Stimulated activated CD8-positive, alpha-beta memory T cell treated with anti-CD3 and anti-CD28 coated beads, Interleukin-12 subunit alpha, Interleukin-12 subunit beta, amount 100 ng/mL, for 1 hour (primary cell): ENCODE results near the gene ABCF2.

Experiments used
- DNase-seq: peaks from one replicate; pipeline ENCODE4 v3.0.0-alpha.2; 2020; ENCODE audit warnings: low read depth

ABCF2 gene

DNA sequence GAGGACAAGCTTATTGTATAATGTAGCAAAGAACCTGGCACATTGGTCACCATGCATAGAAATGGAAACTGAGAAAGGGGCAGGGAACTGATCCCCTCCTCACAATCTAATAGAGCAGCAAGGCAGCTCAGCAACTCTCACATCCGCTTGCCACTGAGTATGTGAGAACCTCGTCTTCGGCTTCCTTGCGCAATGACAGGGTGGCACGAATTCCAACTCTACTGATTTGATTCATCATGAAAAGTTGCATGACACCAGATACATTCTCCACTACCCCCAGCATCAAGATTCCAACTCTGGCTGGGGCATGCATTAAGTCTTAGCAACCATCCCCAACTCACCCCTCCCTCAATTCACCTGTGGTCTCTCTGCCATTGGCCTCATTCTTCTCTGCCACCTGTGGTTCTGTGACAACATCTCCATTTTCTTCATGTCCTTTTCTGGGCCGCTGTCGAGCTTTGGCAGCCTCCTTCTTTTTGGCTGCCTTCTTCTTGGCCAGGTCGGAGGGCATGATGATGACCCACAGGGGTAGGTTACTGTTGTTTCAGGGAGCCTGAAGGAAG, 976 bp downstream of the ABCF2 start:
- no peak for DNase-seq

DNA sequence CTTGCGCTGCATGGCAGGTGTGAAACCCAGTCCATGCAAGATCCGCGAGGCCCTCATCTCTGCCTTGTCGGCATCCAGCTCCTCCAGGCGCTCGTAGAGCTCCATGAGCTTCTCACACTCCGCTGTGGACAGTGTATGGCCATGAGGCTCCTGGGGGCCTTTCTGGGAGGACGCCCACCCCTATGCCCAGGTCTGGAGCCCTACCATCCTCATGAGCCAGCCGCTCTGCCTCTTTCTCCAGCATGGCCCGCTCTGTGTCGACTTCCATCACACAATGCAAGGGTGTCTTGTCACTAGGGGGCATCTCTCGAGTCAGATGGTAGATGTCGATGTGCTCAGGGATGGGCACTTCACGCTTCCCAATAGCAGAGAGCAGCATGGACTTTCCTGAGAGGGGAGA, 3.3 kb downstream of the ABCF2 start:
- no peak for DNase-seq

DNA sequence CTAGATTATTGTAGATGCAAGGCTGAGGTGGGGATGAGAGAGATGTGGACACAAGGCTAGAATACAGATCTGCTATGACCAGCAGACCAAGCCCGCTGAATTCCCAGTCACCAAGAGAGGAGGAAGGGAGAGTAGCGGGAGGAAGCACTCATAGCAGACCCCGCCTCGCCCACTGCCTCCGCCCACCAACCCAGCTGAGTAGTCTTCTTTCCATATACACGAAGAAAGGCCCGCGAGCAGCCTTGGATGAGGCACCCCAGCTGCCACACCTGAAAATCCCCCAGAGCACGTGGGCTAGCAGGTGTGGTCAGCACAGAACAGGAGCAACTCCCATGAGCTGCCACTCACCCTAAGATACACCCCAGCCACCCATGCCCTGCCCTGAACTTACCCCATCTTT, 8.8 kb downstream of the ABCF2 start:
- no peak for DNase-seq

DNA sequence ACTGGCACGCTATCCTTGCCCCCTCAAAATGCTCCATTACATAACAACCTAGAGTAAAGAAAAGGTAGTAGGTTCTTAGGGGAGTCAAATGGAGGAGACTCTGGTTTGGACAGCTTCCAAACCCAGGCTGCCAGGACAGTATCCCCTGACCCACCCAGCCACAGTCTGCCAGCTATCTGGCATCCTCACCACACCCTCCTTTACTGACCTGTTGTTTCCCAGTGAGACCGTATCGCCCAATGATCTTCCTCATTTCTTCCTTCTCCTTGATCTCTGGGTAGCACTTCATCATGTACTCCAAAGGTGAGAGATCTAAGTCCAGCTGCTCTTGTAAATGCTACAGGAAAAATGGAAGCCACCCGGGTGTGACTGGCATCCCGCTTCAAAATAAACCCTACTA, 11.6 kb downstream of the ABCF2 start:
- no peak for DNase-seq

DNA sequence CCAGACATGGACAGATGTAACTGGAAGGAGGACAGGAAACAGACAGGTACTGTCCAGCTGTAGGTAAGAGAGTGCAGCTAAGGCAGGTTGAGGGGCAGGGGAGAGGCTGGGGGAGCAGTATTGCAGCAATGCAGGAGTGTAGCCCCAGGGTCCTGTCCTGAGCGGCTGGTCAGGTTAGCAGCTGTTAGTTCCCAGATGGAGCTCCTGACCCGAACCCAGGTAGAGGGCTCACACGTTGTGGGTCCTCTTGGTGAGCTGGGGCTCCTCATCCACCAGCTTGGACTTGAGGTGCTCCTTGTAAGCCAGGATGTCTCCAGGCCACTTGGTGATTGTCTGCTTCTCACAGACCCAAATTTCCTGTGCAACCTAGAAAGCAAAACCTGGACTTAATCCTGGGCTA, 13.2 kb downstream of the ABCF2 start:
- DNase-seq = no peak

DNA sequence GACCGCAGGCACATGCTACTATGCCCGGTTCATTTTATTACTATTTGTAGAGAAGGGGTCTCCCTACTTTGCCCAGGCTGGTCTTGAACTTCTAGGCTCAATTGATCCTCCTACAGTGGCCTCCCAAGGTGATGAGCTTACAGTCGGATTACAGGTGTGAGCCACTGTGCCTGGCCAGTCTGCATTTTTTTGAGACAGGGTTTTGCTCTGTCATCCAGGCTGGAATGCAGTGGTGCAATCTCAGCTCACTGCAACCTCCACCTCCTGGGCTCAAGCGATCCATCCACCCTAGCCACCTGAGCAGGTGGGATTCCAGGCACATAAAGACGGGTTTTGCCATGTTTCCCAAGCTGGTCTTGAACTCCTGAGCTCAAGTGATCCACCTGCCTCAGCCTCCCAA, 14.4 kb downstream of the ABCF2 start:
- no peak for DNase-seq

DNA sequence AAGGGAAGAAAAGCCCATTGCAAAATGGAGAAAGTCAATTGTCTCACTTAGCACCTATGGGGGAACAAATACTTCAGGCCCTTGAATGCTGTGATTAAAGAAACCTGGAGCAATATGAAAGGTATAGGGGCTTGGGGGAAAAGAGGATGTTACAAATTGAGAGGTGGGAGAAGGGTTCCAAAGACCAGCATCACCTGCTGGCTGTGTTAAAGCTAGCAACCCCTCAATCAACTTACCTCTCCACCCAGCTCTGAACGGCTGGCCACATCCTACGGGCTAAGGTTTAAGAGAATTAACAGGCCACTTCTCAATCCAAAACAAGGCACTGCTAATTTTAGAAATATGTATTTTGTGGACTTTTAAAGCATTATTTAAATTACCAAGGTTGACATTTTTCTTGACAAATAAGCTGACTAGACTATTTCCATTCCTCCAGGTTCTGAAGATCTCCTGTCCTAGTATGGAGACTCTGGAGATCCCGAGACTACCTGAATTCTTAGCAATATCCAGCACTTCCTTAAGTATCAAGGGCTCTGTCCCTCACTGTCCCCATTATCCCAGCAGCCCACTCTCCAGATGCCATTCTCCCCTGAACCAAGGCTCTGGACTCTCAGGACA, 15.7 kb downstream of the ABCF2 start:
- no peak for DNase-seq

DNA sequence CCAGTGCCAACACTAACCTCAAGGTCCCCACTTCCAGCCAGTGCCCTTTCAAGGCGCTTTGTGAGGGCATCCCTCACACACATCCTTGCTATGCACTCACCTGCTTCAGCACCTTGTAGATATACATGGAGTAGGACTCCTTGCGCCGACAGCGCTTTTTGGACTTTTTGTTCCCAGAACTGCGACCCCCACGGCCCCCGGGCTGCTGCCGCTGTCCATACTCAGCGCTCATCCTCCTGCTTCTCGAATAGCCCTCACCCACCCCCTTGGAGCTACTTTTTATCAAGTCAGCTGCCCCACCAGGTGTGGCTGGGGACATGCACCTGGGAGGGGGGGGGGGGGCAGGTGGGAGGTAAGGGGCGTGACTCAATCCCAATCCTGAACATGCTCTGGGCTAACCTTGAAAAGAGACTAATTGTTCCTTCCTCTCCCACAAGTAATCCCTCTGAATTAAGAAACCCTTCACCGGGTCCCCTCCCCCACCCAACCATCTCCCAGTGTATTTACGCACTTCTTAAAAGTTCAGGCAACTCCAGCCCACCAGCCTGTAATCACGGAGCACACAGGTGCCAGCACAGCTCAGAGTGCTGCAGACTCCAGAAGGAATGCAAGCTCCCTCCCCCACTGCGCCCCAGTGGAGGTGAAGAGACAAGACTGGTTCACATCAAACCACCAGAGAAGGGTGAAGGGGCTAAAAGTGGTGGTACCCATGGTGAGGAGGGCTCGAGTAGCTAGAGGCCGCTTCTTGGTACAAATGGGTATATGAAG, 16.7 kb downstream of the ABCF2 start, which contains the start of gene H2BK1:
H2BK1 (minus strand) TSS at position 402 of the 768 bp plus-strand sequence; CDS start at position 232, 170 bp downstream.
- DNase-seq = no peak

DNA sequence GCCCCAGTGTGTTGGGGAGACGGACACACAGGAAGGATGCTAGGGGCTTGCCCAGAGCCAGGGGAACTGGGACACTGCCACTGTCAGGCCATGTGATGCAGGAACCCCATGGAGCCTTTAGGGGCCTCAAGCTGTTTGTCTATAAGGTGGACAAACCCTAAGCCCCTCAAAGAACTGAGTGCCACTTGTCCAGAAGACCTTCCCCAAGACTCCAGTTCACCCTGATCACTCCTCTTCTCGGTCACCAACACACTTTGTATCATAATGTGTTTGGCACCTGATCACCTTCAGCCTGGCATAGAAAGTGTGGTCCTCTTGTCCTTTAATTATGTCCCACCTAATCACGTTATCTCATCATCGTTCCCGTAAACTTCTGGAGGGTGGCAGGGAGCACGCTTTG, 17.4 kb downstream of the ABCF2 start:
- DNase-seq = no peak

DNA sequence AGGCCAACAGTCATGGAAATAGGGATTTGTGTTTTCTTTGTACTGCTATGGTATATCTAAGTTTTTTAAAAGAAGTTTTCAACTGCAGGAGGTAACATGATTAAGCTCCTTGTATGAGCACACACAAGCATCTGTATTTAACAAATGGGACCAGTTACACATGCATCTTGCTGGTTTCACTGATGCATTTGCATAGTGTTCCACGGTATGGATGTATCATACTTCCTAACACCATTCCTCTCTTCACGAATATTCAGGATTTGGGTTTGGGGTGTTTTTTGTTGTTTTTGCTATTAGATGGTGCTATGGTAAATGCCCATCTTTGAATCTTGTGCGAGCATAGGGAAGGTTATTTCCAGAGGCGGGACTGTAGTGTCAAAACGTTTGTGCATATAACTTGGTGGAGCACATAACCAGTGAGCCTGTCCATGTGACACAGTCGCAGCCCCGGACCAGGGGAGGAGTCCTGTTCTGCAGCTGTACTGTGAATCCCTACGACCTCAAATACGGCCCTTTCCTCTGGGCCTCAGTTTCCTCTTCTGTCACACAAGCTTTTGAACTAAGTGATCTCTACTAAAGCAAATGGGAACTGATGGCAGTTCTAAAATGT, 18.6 kb downstream of the ABCF2 start:
- DNase-seq = no peak

DNA sequence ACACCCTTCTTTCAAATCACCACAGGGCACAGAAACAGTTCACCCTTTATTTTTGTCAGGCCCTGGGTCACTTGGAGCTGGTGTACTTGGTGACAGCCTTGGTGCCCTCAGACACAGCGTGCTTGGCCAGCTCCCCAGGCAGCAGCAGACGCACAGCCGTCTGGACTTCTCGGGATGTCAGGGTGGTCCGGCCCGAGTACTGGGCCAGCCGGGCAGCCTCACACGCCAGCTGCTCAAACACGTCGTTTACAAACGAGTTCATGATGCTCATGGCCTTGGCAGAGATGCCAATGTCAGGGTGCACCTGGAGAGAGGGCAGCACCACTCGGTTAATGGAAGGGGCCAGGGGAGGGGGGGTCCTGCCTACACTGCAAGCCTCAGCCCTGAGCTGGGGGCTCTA, 19.2 kb downstream of the ABCF2 start:
- DNase-seq = no peak

DNA sequence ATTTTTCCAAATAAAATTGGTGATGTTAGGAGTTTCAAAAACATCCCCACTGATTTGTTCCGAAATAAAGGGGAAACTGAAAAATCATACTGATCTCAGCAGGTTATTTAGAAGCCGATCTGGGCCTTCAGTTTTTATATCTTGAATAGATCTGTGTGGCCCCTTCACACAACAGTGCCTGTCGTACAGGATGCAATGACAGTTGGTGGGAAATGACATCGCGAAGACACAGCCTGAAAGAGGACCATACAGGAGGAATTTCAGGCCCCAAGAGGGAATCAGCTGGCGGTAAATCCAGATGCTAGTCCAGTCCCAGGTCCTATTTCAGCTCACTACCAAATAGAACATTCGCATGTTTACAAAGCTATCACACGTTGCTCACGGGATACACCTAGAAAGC, 19.7 kb downstream of the ABCF2 start:
- DNase-seq = no peak

DNA sequence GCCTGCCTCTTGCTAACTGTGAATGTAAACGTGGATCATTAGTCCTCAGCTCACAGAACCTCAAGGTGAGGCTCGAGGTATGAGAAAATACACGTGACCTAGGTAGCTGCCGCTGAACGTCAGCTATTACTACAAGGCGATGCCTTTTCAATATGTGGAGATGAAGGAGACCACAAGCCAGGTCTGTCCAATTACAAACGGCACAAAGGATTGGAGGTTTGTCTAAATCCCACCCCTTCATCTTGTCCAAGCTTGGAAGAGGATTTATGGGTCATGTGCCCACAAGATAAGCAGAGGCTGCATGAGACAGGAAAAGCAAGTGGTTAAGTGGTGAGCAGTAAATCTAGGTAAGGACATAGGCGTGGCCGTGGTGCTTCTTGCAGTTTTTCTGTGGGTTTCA, 20.1 kb downstream of the ABCF2 start:
- no peak for DNase-seq

DNA sequence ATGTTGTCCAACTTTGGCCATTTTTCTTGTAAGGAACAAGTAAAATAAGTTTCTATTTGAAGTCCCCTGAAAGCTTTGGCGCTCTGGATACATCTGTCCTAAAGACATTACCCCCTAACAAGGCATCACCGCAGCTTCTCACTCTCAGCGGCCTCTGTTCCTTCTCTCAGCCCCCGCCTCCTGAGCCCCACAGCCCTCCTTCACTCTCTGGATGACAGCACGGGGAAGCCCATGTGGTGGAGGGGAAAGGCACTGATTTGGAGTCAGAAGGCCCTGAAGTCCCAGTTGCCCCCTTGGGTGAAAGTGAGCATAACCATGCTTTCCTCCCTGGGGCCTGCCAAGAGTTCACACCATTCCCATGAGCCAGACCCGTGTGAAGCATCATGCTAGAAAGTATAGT, 21.3 kb downstream of the ABCF2 start:
- no peak for DNase-seq

DNA sequence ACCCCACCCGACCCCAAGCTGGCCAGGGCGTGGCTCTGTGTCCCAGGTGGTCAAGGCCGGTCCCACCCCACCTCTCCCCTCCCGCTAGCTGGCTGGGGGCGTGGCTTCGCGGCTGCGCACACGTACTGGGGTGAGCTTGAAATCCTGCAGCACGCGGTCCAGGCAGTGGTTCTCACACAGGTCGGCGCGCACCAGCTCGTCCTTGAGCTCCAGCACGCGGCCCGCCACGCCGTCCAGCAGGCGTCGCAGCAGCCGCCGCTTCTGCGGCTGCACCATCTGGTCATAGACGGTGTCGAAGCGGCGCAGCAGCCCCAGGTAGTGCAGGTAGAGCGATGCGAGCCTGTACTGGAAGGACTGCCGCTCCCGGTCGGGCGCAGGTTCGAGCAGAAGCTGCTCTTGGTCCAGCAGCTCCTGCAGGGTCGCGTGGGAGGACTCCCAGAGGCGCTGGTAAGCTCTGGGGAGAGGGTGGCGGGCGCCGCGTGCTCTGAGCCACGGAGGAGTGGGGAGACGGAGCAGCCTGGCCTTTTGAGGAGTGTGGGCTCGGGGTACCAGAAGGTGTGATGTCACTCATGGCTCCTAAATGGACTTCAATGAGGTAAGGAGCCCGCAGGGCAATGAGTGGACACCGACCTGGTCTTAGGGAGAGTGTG, 22.5 kb downstream of the ABCF2 start:
- no peak for DNase-seq

DNA sequence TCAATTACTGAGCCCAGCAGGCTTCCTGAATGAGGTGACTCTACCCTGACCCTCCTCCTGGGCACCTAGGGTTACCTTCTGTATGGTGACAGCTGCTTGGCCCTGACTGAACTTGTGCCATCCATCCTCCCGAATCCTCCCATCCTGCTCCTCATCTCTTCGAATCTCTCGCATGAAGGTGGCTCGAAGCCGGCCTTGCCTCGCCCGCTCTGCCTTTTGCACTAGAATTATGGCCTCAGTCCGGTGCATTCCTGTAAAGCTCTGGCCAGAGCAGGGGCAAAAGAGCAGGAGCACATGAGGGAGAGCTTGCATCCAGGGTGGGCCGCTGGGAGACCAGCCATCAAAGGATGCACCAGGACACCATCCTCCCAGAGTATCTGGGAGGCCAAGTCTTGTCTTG, 24.2 kb downstream of the ABCF2 start:
- DNase-seq = no peak

DNA sequence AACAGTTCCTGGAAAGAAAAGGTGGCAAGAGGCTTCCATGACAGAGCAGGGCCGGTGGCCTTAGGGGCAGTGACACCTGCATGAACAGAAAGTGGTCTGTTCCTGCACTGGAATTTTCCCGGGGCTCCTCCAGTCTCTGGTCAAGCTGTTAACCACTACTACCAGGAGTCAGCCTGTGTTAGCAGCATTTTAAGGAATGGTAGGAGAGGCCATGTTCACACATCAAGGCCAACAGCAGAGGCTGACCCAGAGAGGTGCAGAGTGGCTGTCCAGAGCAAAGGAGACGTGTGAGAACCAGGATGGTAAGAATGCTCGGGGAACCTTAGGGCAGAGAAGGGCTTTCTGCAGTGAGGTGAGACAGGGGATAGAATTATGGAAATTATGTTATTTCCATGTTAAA, 25.3 kb downstream of the ABCF2 start:
- DNase-seq = no peak

DNA sequence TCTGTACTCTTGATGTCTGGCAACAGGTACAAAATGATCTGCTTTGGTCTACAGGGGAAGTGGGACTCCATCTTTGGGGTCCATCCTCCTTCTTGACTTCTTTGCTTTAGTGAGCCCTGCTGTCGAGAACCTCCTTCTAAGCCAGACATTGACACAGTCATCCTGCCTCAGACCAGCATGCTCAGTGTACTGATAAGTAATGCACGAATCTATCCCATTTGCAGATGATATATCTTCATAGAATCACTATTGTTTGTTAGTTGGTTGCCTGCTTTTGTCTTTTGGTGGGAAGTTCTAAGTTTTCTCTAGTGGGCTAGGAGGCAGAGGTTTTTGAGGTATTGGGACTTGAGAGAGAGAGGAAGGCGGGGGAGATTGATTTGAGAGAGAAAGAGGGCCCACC, 25.7 kb downstream of the ABCF2 start:
- DNase-seq = no peak

DNA sequence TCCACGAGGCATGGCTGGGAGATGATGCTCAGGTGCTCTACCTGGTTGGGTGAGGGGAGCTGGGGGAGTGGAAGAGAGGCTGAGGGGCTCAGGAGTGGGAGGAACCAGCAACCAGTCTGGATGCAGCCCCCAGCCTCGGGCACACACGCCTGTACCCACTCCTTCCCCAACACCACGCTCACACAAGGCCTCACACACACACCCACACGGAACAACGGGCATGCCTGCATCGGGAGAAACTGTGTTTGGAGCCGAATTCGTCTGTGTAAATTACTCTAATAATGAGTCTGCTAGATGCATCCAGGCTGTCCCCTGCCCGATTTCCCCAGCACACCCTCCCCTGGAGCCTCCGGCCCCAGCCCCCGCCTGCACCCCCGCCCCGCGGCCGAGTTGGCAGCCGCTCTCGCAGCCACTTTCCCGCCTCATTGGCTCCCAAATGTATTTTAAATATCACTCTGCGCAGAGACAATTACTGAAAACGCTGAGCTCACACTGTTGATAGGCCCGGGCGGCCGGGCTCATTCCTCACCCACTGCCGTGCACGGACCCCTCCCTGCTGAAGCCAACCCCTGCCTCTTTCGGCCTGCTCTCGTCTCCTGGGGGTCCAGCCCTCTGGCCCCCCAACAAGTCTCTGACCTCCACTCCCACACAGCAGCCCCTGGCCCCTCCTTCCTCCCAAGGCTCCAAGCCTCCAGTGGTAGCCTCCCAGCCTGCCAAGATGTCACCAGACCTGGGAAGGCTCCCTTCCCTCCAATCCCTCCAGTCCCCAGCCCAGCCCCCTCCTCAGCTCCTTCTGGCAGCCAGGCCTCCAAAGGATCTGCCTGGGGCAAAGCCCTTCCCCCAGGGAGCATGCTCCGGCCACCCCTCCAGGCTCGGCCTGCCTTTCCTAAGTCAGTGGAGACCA, 27.8 kb downstream of the ABCF2 start:
- DNase-seq = no peak

DNA sequence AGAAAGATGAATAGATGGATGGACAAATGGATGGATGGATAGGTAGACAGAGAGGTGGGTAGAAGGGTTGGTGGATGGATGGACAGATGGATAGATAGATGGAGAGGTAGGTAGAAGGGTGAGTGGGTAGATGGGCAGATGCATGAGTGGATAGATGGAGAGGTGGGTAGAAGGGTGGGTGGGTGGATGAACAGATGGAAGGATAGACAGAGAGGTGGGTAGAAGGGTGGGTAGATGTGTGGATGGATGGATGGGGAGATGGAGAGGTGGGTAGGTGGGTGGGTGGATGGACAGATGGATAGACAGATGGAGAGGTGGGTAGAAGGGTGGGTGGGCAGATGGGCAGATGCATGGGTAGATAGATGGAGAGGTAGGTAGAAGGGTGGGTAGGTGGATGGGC, 29.1 kb downstream of the ABCF2 start:
- no peak for DNase-seq

DNA sequence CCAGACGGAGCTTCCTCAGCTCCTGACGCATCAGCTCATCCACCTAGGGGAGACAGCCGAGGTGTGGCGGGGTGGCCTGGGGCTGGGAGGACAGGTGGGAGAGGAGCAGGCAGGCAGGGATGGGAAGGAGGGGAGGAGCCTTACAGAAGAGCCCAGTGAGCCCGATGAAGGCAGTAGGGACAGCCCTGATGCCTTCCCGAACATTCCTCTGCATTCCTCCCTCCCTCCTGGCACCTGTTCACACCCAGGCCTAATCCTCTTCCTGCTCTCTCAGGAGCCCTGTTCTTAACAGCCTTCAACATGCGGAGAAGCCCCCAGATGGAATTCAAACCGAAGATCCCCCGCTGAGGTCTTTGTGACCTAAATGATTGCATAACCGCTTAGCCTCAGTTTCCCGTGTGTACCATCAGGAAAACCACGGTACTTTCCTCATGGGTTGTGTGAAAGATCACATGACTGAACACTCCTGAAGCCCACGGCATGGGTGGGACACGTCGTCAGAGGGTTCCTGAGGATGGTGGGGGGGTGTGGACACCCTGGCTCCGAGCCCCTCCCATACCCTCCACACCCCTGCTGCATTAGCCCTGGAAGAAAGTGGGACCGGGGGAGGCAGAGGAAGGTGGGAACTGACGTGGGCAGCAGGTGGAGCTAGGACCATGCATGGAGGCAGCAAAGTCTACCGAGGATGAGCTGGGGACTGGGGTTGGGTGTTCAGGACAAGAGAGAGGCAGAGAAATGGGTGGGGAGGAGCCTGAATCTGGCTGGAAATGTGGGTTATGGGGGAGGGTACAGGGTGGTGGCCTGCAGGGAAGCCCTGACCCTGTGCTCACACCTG, 31.2 kb downstream of the ABCF2 start:
- no peak for DNase-seq
